ENCODE measurements around the gene RUNDC3A.
A peak's percentile ranks its signal among the peaks of the same experiment; 100 is the strongest.

The RUNDC3A gene

GRCh38 chr17:44322236-44322895, 14.0 kb downstream of the RUNDC3A start:
- in situ Hi-C loops (cut with HindIII; ENCODE audit: low sequenced_read_pairs) = no loop called here
- no peak for TF ChIP-seq CTCF (IDR thresholded peaks at IDR 0.05; ENCODE audit: low read depth, low read length, missing control alignments)
- no peak for DNase-seq (ENCODE audit: low read depth)
- no peak overlapping the region for H3K4me3 ChIP-seq (ENCODE audit: low read depth, low read length)

GRCh38 chr17:44323359-44324091, 15.1 kb downstream of the RUNDC3A start:
- H3K4me3 ChIP-seq (ENCODE audit: low read depth, low read length) = peak overlapping the region; percentile 87
- no peak for TF ChIP-seq CTCF (IDR thresholded peaks at IDR 0.05; ENCODE audit: low read depth, low read length, missing control alignments)
- no peak for DNase-seq (ENCODE audit: low read depth)
- in situ Hi-C loops (cut with HindIII; ENCODE audit: low sequenced_read_pairs) = no loop called here

- H3K4me3 ChIP-seq (ENCODE audit: low read depth, low read length) = peak overlapping the region; percentile 87
- DNase-seq (ENCODE audit: low read depth) = no peak
- in situ Hi-C loops (cut with HindIII; ENCODE audit: low sequenced_read_pairs) = no loop called here
Observed at GRCh38 chr17:44324092-44324570, 15.7 kb downstream of the RUNDC3A start.

GRCh38 chr17:44324571-44325275, 16.3 kb downstream of the RUNDC3A start, which contains the start of gene SLC25A39:
TSS of gene SLC25A39 (minus strand) at chr17:44324823. CDS start at chr17:44323562, 1,261 bp downstream.
- peak; percentile 83 for DNase-seq (ENCODE audit: low read depth)
- peak within 1 kb of the TSS; percentile 87 for H3K4me3 ChIP-seq (ENCODE audit: low read depth, low read length)
- in situ Hi-C loops (cut with HindIII; ENCODE audit: low sequenced_read_pairs) = no loop called here
- no peak for TF ChIP-seq CTCF (IDR thresholded peaks at IDR 0.05; ENCODE audit: low read depth, low read length, missing control alignments)

More at GRCh38 chr17:44324092-44324570, 15.7 kb downstream of the RUNDC3A start:
- TF ChIP-seq CTCF (IDR thresholded peaks at IDR 0.05; ENCODE audit: low read depth, low read length, missing control alignments) = no peak

GRCh38 chr17:44326861-44327444, 18.6 kb downstream of the RUNDC3A start:
- in situ Hi-C loops (cut with HindIII; ENCODE audit: low sequenced_read_pairs) = no loop called here
- no peak overlapping the region for H3K4me3 ChIP-seq (ENCODE audit: low read depth, low read length)
- no peak for TF ChIP-seq CTCF (IDR thresholded peaks at IDR 0.05; ENCODE audit: low read depth, low read length, missing control alignments)

More at GRCh38 chr17:44326861-44327444, 18.6 kb downstream of the RUNDC3A start:
- DNase-seq (ENCODE audit: low read depth) = peak; percentile 92

All from astrocyte of the cerebellum (primary cell).